Body of pancreas (tissue), 4 donors: Measurements from ENCODE around the gene GPS2.

Experiments used
- POLR2A ChIP-seq, 3 donors: fragments of 450-650 bp; IDR thresholded peaks; one replicate each; pipeline ENCODE4 v1.6.1; 2016; ENCODE audit warnings: antibody characterized with exemption in 3 of 3, mild to moderate bottlenecking in 2 of 3
- TF ChIP-seq, protein P1 (sequence below), 7 experiments: fragments of 450-650 bp in 4 of 7; fragments of 200-600 bp in 3 of 7; sonication (generic) in 3 of 7; IDR thresholded peaks; one replicate each; pipeline ENCODE4 v1.5.1; 2016 to 2019; ENCODE audit warnings: antibody characterized with exemption in 7 of 7

- TF ChIP-seq POLR2A (IDR thresholded peaks at IDR 0.05): no peak
- TF ChIP-seq, protein P1, sequence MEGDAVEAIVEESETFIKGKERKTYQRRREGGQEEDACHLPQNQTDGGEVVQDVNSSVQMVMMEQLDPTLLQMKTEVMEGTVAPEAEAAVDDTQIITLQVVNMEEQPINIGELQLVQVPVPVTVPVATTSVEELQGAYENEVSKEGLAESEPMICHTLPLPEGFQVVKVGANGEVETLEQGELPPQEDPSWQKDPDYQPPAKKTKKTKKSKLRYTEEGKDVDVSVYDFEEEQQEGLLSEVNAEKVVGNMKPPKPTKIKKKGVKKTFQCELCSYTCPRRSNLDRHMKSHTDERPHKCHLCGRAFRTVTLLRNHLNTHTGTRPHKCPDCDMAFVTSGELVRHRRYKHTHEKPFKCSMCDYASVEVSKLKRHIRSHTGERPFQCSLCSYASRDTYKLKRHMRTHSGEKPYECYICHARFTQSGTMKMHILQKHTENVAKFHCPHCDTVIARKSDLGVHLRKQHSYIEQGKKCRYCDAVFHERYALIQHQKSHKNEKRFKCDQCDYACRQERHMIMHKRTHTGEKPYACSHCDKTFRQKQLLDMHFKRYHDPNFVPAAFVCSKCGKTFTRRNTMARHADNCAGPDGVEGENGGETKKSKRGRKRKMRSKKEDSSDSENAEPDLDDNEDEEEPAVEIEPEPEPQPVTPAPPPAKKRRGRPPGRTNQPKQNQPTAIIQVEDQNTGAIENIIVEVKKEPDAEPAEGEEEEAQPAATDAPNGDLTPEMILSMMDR (IDR thresholded peaks at IDR 0.05): no peak
Observed at GRCh38 chr17:7318121-7318860, 3.1 kb upstream of the GPS2 start.
